ENCODE measurements around the gene FOLR3. TPM values are rescaled to one million over a fixed set of nuclear protein-coding genes. Genes with fewer than 3 reads are reported as not detected.

Gene FOLR3
- total RNA-seq, 1 experiment from 2014 or later, result not detected

DNA sequence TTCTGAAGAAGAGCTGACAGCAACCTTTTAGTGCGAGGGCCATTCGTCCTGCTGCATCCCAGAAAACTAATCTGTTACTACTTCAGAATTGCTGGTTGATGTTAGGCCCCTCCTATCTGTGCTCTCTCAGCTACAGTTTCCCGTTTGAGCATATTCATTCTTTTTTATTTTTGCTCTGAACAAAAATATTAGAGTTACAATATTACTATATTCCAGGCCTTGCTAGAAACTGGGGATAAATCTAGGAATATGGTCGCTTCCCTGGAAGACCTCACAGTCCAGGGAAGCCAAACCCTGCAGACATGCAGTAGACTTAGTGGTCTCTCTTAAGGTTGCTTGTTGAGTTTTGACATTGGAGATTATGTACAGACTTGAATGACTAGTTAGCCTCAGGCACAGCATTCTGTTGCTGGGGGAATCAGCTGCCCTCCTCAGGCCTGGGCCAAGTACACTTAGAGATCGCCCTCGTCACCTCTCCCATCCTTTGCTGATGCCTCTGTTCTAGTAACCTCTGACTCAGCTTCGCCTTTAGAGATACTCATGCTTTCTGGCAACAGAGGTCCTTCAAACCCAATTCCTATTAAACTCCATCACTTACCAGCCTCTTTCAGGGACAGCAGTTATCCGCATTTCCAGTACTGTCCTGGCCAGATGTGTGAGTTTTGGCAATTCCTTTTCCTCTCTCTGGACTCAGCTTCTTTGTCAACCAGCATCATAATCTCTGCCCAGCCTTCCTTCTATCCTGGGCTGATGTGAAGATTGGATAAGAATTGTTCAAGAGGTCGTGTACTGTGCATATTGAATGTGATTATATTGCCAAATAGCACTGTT, 22.3 kb upstream of the FOLR3 start:
- no peak for DNase-seq (ENCODE audit: low read depth in 1 of 2, low spot score in 2 of 2)
- Histone ChIP-seq H3K9me3 (replicated peaks) (no peaks in the 10 kb centered on the region), H3K36me3 (no peaks in the 10 kb centered on the region; the same call in 1 of the 2 replicates), H3K4me3 (peak overlapping the region; percentile 57), H3K4me1 (replicated peaks) (peaks cover 12% of the 10 kb centered on the region), H3K27ac (peak overlapping the region; percentile 96), H3K27me3 (replicated peaks) (no peaks in the 10 kb centered on the region)

DNA sequence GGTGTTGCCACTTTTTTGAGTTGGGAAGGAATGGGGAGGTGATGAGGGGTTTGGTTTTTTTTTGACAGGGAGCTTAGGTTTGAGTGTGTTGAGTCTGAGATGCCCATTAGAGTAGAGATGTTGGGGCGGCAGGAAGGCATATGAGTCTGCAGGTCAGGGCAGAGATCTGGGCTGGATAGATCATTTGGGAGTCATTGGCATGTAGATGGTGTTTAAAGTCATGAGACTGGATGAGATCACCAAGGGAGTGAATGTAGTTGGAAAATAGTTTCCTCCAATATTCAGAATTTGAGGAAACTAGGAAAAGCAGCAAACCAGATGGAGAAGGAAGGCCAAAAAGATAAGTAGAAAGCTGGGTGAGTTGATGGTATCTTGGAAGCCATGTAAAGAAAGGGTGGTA, 21.0 kb upstream of the FOLR3 start:
- no peak overlapping the region for H3K27ac ChIP-seq
- no peaks in the 10 kb centered on the region; the same call in 1 of the 2 replicates for H3K36me3 ChIP-seq
- no peaks in the 10 kb centered on the region for H3K27me3 ChIP-seq (replicated peaks)
- no peak for DNase-seq (ENCODE audit: low read depth in 1 of 2, low spot score in 2 of 2)
- peaks cover 12% of the 10 kb centered on the region for H3K4me1 ChIP-seq (replicated peaks)
- no peak overlapping the region for H3K4me3 ChIP-seq
- H3K9me3 ChIP-seq (replicated peaks), result no peaks in the 10 kb centered on the region

DNA sequence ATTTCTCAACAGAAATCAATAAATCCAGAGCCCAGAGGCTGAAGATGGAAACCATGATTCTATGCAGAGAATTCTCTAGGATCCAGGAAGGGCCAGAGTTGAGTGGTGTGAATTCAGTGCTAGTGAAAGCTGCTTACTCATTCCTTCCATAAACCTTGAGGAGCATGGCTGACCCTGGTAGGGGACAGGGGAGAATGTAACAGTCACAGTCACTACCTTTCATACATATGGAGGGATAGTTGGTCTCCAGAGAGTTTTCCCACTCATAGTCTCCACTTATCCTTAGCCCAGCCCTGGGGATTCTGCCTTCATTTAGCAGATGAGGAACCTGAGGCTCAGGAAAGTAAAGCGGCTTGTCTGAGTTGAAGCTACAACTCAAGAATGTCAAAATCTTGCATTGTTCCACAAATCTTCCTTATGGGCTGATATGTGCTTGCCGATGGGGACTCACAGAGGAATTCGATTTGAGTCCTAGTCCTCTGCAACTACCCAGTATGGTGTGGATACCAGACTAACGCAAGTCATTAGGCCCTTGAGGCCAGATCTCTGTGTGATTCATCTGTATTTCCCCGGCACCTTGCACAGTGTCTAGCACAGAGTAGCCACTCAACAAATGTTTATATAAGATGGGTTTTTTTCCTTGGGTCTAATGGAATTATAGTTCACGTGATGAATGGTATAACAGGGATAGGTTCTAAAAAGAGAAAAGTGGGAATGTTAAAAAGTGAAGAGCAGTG, 19.3 kb upstream of the FOLR3 start:
- H3K36me3 ChIP-seq, result no peaks in the 10 kb centered on the region
- H3K4me1 ChIP-seq (replicated peaks), result peaks cover 12% of the 10 kb centered on the region
- DNase-seq (ENCODE audit: low read depth in 1 of 2, low spot score in 2 of 2), result no peak
- no peaks in the 10 kb centered on the region for H3K9me3 ChIP-seq (replicated peaks)
- H3K27ac ChIP-seq, result no peak overlapping the region
- H3K27me3 ChIP-seq (replicated peaks), result no peaks in the 10 kb centered on the region
- H3K4me3 ChIP-seq, result no peak overlapping the region

DNA sequence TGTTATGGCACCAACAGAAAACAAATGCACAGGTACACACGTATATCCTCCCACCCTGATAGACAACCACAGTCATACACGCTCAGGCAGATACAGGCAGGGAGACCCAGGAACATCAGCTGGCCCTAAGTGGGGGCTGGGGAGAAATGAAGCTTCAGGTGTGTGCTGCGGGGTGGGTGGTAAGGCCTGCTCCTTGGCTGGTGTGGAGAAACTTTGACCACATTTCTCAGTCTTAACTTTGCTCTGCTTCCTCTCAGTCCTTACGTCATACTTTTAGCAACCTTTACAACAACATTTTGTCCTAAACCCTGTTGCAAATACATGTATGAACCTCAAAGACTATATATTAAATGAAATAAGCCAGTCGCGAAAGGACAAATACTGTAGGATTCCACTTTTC, 16.3 kb upstream of the FOLR3 start:
- no peaks in the 10 kb centered on the region for H3K36me3 ChIP-seq
- H3K27me3 ChIP-seq (replicated peaks), result no peaks in the 10 kb centered on the region
- no peak for DNase-seq (ENCODE audit: low read depth in 1 of 2, low spot score in 2 of 2)
- H3K27ac ChIP-seq, result no peak overlapping the region
- no peaks in the 10 kb centered on the region for H3K9me3 ChIP-seq (replicated peaks)
- H3K4me1 ChIP-seq (replicated peaks), result no peaks in the 10 kb centered on the region
- no peak overlapping the region for H3K4me3 ChIP-seq

DNA sequence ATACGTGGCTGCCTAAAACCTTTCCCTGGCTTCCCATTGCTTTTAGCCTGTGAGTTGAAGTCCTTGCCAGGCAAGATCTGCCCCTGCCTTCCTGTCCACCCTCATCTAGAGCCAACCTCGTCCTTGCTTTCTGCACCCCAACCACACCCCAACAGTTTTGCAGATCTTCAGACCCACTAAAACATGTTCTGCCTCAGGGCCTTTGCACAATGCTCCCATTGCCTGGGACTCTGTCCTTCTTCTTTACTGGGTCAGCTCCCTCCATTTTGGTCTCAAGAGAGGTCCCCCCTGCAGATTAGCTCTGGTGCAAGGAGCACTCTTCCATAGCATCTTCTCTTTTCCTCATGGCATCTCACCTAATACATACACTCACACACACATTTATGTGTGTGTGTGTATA, 14.6 kb upstream of the FOLR3 start:
- no peaks in the 10 kb centered on the region for H3K27me3 ChIP-seq (replicated peaks)

DNA sequence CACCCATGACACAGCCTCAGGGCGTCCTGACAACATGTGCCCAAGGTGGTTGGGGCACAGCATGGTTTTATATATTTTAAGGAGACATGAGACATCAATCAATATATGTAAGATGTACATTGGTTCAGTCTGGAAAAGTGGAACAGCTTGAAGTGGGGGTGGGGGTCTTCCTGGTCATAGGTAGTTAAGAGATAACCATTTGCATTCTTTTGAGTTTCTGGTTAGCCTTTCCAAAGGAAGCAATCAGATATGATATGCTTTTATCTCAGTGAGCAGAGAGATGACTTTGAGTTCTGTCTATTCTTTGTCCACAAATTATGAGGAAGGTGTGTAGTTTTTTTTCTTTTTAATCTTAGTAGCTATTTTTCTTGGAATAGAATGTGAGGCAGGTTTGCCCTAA, 12.9 kb upstream of the FOLR3 start:
- Histone ChIP-seq H3K9me3 (replicated peaks) (no peaks in the 10 kb centered on the region), H3K4me1 (replicated peaks) (no peaks in the 10 kb centered on the region), H3K27me3 (replicated peaks) (no peaks in the 10 kb centered on the region), H3K4me3 (no peak overlapping the region), H3K27ac (no peak overlapping the region), H3K36me3 (no peaks in the 10 kb centered on the region)
- no peak for DNase-seq (ENCODE audit: low read depth in 1 of 2, low spot score in 2 of 2)

More for the DNA sequence above, 14.6 kb upstream of the FOLR3 start:
- H3K27ac ChIP-seq, result no peak overlapping the region
- H3K9me3 ChIP-seq (replicated peaks), result no peaks in the 10 kb centered on the region
- H3K36me3 ChIP-seq, result no peaks in the 10 kb centered on the region
- H3K4me3 ChIP-seq, result no peak overlapping the region
- no peaks in the 10 kb centered on the region for H3K4me1 ChIP-seq (replicated peaks)
- no peak for DNase-seq (ENCODE audit: low read depth in 1 of 2, low spot score in 2 of 2)

DNA sequence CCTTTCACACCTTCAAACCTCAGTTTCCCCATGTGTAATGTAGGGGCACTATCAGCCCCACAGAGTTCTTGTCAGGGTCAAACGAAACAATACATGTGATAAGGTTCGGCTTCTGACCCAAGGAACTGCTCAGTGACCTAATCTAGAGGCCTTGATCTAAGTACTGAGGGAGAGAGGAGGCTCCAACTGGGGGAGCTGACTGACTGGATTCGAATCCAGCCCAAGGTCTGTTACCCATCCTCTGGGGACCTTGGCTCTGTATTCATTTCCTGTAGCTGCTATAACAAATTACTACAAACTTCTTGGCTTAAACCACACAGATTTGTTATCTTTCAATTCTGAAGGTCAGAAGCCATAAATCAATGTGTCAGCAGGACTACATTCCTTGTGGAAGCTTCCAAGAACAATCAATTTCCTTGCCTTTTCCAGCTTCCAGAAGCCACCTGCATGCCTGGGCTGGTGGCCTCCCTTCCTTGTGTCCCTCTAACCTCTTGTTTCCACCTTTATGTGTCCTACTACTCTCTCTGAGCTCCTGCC, 12.3 kb upstream of the FOLR3 start:
- H3K9me3 ChIP-seq (replicated peaks), result no peaks in the 10 kb centered on the region
- H3K27ac ChIP-seq, result no peak overlapping the region
- no peak for DNase-seq (ENCODE audit: low read depth in 1 of 2, low spot score in 2 of 2)
- H3K4me3 ChIP-seq, result no peak overlapping the region
- H3K4me1 ChIP-seq (replicated peaks), result no peaks in the 10 kb centered on the region
- no peaks in the 10 kb centered on the region for H3K36me3 ChIP-seq
- no peaks in the 10 kb centered on the region for H3K27me3 ChIP-seq (replicated peaks)

DNA sequence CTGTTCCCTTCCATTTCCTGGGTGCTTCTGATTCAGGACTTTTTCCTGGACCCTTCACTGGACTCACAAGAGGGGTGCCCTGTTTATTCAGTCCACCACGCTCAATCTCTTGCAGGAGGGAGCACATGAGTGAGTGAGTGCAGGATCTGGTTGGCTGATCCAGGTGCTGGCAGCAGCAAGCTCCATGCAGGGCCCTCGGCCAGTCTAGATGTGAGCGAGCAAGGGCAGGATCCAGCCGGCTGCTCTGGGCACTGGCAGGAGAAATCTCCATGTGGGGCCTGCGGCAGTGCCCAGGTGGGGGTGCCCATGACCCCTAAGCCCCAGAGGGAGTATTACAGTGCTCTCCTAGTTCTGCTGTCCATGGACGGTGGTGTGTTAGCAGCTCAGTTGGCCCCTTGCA, 11.5 kb upstream of the FOLR3 start:
- no peaks in the 10 kb centered on the region for H3K36me3 ChIP-seq
- no peaks in the 10 kb centered on the region for H3K9me3 ChIP-seq (replicated peaks)
- no peaks in the 10 kb centered on the region for H3K27me3 ChIP-seq (replicated peaks)
- no peak overlapping the region for H3K27ac ChIP-seq
- no peaks in the 10 kb centered on the region for H3K4me1 ChIP-seq (replicated peaks)
- DNase-seq (ENCODE audit: low read depth in 1 of 2, low spot score in 2 of 2), result no peak
- no peak overlapping the region for H3K4me3 ChIP-seq

DNA sequence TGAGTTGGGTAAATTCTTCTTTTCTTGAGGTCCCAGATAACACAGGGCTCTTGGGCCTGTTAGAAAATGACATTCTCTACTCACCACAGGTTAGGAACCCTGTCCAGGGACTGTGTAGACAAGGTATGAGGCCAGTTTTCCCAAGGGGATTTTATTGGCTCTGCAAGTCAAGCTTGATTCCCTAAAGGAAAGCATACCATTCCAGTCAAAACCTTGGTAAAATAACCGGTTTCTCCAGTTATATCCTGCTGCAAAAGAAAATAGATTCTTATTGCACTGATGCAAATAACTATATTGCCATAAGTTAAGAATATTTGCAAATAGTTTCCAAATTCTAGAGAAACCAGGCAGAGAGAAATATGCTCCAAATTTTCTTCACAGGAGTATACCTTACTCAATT, 9.6 kb upstream of the FOLR3 start:
- no peak for DNase-seq (ENCODE audit: low read depth in 1 of 2, low spot score in 2 of 2)
- H3K36me3 ChIP-seq, result no peaks in the 10 kb centered on the region
- no peaks in the 10 kb centered on the region for H3K9me3 ChIP-seq (replicated peaks)
- H3K27ac ChIP-seq, result no peak overlapping the region
- H3K27me3 ChIP-seq (replicated peaks), result no peaks in the 10 kb centered on the region
- H3K4me1 ChIP-seq (replicated peaks), result no peaks in the 10 kb centered on the region
- no peak overlapping the region for H3K4me3 ChIP-seq

DNA sequence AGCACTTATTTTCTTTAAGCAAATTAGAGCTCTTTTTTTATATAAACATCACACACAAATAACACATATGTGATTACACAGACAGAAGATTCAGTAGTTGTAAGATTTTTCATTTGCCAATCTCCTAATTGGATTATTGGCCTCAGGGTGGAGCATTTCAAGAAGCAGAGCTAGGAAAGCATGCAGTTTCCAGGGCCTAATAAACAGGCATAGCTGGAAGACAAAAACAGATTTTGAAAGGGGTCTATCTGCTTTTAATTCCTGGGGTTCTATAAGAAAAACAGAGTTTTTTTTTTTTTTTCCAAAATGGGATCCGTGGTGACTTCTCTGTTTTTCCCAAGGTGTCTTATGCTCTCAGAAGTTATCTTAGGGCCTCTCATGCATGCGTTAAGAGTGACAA, 7.6 kb upstream of the FOLR3 start:
- Histone ChIP-seq H3K4me3 (no peak overlapping the region), H3K27ac (no peak overlapping the region), H3K4me1 (replicated peaks) (no peaks in the 10 kb centered on the region), H3K9me3 (replicated peaks) (no peaks in the 10 kb centered on the region), H3K27me3 (replicated peaks) (no peaks in the 10 kb centered on the region), H3K36me3 (no peaks in the 10 kb centered on the region)
- DNase-seq (ENCODE audit: low read depth in 1 of 2, low spot score in 2 of 2), result no peak

DNA sequence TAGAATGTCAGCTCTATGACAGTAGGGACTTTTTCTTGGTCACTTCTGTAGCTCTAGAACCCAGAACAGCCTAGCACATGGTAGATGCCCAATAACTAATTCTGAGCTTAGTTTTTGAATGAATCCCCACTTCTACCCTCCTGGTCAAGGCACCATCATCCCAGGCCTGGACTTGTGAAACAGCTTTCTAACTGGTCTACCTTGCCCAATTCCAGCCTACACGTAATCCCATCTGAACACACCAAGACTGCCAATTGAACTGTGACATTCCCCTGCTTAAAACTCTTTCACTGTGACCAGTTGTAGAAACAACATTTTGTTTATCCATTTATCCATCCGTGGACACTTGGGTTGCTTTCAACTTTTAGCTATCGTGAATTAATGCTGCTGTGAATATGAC, 6.1 kb upstream of the FOLR3 start:
- Histone ChIP-seq H3K36me3 (no peaks in the 10 kb centered on the region), H3K9me3 (replicated peaks) (no peaks in the 10 kb centered on the region), H3K27ac (no peak overlapping the region), H3K4me1 (replicated peaks) (no peaks in the 10 kb centered on the region), H3K4me3 (no peak overlapping the region), H3K27me3 (replicated peaks) (no peaks in the 10 kb centered on the region)
- DNase-seq (ENCODE audit: low read depth in 1 of 2, low spot score in 2 of 2), result no peak

DNA sequence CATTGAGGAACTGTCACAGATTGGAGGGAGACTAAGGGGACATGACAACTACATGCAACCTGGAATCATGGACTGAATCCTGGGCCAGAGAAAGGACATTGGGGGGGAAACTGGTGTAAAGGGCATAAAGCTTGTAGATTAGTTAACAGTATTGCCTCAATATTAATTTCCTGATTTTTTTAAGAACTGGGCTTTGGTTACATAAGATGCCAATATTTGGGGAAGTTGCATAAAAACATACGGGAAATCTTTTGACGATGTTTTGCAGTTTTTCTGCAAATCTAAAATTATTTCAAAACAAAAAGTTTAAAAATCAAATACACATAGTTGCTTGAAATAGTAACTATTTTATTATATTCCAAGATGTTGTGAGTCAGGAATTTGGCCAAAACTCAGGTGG, 2.9 kb upstream of the FOLR3 start:
- Histone ChIP-seq H3K27me3 (replicated peaks) (no peaks in the 10 kb centered on the region), H3K4me3 (no peak overlapping the region), H3K4me1 (replicated peaks) (no peaks in the 10 kb centered on the region)

DNA sequence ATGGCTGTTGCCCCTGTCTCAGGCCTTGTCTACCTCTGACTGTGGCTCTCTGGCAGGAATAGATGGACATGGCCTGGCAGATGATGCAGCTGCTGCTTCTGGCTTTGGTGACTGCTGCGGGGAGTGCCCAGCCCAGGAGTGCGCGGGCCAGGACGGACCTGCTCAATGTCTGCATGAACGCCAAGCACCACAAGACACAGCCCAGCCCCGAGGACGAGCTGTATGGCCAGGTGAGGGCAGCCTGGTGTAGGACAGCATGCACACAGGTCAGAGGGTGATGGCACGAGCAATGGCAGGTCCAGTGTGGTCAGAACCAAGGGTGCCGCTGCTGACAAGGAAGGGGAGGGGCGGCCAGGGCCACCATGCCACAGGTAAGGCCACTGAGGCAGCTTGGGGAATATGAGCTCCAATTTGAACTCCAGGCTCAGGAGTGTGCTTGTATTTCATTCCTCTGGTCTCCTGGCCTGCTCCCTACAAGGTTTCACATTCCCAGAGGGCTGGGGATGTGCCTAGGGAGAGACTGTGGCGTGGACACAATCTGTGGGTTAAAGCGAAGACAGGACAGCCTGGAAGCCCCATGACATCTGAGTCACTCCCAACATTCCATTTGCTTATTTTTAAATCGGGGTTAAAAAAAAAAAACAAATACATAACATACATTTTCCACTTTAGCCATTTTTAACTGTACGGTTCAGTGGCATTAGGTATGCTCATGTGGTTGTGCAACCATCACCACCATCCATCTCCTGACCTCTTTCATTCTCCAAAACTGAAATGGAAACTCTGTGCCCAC, 562 bp downstream of the FOLR3 start:
- no peak overlapping the region for H3K27ac ChIP-seq
- DNase-seq (ENCODE audit: low read depth in 1 of 2, low spot score in 2 of 2), result no peak
- no peaks in the 10 kb centered on the region for H3K9me3 ChIP-seq (replicated peaks)
- no peak overlapping the region for H3K4me3 ChIP-seq
- peaks cover 9% of the 10 kb centered on the region for H3K4me1 ChIP-seq (replicated peaks)
- H3K27me3 ChIP-seq (replicated peaks), result no peaks in the 10 kb centered on the region
- H3K36me3 ChIP-seq, result no peaks in the 10 kb centered on the region

More for the DNA sequence above, 2.9 kb upstream of the FOLR3 start:
- no peaks in the 10 kb centered on the region for H3K36me3 ChIP-seq
- H3K9me3 ChIP-seq (replicated peaks), result no peaks in the 10 kb centered on the region
- no peak for DNase-seq (ENCODE audit: low read depth in 1 of 2, low spot score in 2 of 2)
- H3K27ac ChIP-seq, result no peak overlapping the region

All from SJSA1 (cell line).